GM21423 (cell line): ENCODE data around the gene DMBT1.

Experiments used
- ATAC-seq: cut with Tn5 transposase; IDR thresholded peaks from one replicate; pipeline ENCODE4 v1.9.1; 2021; ENCODE audit warnings: mild to moderate bottlenecking, moderate library complexity; ENCODE audit not compliant: unreplicated experiment

DMBT1 gene

GRCh38 chr10:122643931-122644534, 83.5 kb downstream of the DMBT1 start:
- ATAC-seq: no peak

DNA sequence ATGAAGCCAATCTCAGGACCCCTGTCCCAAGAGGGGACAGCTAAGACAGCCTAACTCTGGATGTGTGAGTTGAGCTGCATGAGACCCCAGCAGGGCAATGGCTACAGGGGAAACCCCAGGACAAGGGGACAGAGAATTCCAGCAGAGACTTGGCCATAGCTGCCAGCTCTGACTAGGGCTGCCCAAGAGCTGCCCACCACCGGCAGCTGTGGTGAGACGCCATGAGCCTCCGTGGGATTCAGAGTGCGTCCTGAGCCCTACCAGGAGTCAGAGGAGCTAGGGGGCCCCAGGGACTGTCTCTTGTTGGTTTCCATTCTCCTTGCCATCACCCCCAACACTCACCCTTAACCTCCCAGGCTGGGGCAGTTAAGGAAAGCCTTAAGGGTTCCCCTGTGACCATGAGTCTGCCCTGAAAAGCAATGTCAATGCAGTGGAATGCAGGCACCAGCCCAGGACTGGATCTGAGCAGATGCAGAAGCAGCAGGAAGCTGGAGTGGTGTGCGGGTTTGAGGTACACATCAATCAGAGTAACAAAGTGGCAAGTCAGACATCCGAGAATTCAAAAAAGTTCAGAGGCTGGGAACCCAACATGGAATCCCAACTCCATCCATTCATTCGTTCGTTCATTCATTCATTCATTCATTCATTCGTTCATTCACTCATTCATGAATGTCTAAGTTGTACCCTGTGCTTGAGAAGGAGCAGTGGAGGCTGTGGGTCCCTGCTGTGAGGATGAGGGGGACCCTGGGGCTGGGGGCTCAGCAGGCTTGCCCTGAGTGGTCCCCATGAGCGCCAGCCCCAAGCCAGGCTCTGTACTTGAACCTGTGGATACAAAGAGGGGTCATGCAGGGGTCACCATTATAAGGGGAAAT, 86.2 kb downstream of the DMBT1 start:
- ATAC-seq: no peak

DNA sequence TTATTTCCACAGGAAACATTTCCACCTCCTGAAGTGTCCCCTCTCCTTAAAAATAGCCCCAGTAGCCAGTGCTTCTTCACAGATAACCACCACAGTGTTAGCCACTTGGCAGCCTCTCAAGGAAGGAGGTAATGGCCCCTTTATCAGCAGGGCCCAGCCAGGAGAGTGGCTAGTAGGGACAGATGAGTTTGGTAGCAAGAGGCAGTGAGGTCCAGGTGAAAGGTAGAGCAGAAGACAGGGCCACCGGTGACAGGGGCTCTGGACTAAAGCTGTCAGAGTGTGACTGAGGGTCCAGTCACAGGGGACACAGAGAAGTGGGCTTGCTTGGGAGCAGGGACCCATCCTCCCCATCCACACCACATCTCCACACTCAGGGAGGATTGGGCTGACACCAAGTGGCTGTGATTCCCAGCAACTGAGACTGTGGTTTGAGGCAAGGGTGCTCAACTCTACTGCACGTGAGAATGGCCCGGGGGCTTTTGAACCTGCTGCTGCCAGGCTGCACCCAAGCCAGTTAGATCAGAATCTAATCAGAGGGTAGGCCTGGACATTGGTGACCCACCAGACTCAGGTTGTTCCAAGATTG, 86.9 kb downstream of the DMBT1 start:
- no peak for ATAC-seq

DNA sequence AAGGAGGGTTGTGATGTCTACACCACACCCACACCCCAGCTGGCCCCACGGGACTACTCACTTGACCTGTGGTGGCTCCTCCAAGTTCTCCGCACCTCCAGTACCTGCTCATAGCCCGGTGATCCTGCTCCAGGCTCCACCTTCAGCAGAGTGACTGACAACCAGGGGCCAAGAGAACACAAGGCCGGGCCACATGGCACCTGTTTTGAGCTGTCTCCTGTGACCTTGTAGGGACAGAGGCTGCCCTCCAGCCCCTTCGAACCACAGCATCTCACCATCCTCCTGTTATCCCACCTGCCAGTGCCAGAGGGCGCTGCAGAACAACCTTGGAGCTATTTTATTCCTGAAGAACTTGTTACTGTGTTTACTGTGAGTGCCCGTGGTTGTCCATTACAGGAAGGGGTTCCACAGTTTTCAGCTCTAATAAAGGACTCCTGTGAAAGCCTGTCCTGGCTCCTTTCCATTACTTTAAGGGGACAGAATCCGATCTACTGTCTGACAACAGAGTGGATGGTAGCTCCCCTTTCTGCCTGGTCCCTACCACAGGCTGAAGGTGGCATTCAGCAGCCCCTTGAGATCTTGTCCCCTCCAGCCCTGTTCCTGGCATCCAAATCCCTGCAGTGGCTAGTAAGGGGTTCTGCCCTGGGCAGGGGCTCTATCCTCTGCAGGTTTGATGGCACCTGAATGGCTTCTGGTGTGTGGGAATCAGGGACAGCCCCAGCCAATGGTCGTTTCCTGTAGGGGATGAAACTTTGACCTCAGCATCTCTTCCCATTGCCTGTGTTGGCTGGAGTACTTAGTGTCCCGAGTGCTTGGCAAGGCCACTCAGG, 88.3 kb downstream of the DMBT1 start:
- no peak for ATAC-seq

- no peak for ATAC-seq
Observed at GRCh38 chr10:122649903-122650302, 89.3 kb downstream of the DMBT1 start.

GRCh38 chr10:122650331-122650730, 89.8 kb downstream of the DMBT1 start:
- ATAC-seq: no peak

DNA sequence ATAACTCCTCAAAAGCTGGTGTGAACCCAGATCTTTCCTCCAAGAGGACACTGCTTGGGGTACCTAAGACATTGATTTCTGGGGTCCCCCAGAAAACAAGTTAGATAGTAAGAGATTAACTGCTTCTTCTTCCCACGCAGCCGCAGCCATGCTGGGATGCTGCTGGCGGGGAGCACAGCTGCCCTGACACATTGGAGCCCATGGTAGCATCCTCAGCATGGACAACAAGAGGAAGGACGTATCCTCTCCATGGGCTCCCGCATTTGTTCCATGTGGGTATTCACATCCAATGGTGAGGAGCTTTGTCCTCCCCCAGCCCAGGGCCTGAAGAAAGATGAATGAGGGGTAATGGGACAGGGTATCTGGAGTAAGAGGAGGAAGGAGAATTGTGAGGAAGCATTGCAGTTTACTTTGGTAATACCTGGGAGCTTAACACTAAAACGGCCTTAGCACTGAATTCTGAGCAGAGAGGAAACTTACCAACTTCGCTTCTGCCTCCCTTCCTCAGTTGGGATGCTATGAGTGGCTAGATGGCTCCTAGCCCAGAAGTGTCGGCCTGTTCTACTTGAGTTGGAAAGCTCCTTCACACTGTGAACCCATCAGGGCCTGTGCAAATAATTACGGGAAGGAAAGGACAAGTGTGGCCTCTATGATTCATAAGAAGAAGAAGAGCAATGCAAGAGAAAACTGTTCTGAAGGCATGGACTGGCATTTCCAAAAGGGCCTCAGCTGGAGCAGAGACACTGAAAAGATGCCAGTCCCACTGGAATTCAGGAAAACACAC, 95.2 kb downstream of the DMBT1 start:
- ATAC-seq: no peak

- ATAC-seq: no peak
Observed at GRCh38 chr10:122656308-122656705, 95.8 kb downstream of the DMBT1 start.

DNA sequence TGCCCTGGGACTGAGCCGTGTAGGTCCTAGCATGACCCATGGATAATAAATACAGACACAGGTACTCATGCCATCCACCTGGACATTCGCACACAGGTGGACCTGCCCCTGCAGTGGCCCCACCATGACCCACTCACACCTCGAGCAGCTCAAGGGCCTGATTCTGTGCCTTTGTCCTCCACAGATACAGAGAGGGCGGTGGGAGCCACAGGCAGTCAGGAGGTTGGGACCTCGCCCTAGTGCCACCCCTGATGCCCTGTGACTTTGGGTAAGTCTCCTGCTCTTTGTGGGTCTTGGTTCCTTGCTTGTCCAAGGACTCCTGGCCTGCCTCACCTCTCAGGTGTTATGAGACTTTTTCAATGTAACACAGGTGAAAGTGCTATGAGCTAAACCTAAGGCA, 96.2 kb downstream of the DMBT1 start:
- no peak for ATAC-seq

DNA sequence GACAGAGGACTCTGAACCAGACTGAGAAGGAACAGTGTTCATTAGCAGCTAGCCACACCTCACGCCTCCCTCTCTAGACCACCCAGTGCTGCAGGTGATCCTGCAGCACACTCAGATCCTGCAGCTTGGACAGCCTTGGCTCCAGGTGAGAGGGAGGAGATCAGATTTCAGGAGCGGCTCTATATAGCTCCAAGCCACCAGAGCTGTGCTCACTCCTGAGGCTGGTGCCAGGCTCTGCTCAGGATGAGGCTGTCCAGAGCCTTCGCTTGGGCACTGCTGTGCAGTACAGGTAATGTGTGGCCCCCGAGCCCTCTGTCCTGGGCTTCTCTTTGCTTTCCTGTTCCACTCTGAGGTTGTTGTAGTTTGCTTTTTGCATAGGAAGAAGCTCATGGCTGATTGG, 96.7 kb downstream of the DMBT1 start:
- no peak for ATAC-seq

- no peak for ATAC-seq
Observed at GRCh38 chr10:122657729-122658128, 97.2 kb downstream of the DMBT1 start.

DNA sequence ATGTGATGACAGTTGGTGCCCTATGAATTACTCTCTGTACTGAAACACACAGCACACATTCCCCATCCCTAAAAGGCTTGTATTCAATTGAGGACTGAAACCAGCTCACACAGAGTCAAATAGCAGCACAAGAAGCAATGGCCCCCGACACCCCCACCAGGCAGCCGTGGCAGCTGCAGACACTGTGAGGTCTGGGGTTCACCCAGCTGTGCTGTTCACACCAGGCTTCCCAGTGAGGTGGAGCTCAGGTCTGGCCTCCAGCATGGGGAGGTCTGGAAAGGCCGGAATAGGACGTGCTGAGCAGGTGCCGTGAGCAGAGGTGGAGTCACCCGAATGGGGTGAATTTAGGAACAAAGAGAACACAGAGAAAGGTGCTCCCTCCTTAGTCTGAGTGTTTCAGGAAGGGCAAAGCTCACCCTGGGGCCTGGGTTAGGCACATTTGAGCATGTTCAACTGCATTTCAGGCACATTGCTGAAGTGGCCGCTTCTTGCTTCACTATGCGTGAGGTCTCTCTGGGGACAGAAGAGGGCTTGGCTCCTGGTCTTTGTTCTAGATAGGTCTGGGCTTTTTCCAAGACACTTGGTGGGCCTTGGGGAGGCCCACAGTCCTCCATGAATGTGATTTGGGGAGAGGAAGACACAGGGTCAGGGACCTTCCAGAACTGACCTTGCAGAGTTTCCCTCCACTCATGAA, 97.9 kb downstream of the DMBT1 start:
- no peak for ATAC-seq

- ATAC-seq: no peak
Observed at GRCh38 chr10:122659126-122659525, 98.6 kb downstream of the DMBT1 start.

DNA sequence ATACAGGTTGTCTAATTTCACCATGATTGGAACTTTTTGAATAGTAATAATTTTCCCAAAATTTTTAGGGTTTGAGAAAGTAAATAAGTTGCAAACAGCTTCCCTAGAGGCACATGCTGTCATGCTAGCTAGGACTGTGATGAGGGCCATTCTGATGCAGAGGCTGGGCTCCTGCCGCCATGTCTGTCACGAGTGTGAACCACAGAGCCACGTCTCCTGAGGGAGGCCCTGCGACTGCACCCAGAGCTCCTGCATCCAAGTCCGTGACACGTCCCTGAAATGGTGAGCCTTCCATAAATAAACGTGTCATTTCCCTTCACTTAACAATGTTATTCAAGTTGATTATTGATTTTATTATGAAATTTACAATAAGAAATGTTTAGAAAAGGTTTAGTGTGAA, 99.1 kb downstream of the DMBT1 start:
- ATAC-seq: no peak

GRCh38 chr10:122660696-122661095, 100.1 kb downstream of the DMBT1 start:
- ATAC-seq: no peak

- ATAC-seq: no peak
Observed at GRCh38 chr10:122662231-122662630, 101.7 kb downstream of the DMBT1 start.

GRCh38 chr10:122663516-122664130, 103.1 kb downstream of the DMBT1 start:
- ATAC-seq: no peak

DNA sequence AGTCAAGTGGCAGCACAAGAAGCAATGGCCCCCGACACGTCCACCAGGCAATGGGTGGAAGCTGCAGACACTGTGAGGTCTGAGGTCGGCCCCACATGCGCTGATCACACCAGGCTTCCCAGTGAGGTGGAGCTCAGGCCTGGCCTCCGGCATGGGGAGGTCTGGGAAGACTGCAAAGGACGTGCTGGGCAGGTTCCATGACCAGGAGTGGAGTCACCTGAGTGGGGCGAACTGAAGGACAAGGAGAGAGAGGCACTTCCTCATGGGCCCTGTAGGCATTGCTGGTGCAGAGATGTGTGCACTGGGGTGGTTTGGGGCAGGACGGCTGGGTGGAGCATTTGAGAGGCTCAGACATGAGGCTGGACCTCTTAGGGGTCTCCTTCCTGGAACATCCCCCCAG, 103.9 kb downstream of the DMBT1 start:
- no peak for ATAC-seq

- no peak for ATAC-seq
Observed at GRCh38 chr10:122665329-122665860, 104.8 kb downstream of the DMBT1 start.
